Fibroblast of lung (primary cell): ENCODE results near the gene TUG1. TPM values are rescaled to one million over a fixed set of nuclear protein-coding genes. Genes with fewer than 3 reads are reported as not detected.

Source experiments
- DNase-seq, 2 donors: peaks; one replicate each; pipeline versions ENCODE4 v3.0.0 to v3.0.0-alpha.2; 2010; ENCODE audit warnings: low read depth in 2 of 2
- H2AFZ ChIP-seq: 2 replicates; pipeline ENCODE4 v1.5.1; 2012; ENCODE audit warnings: low read length, control low read depth, inconsistent platforms
- H3K27ac ChIP-seq: 2 replicates; pipeline ENCODE4 v1.5.1; 2011; ENCODE audit warnings: low read length, control low read depth; ENCODE audit not compliant: insufficient read depth
- H3K27me3 ChIP-seq: 2 replicates; pipeline ENCODE4 v1.5.1; 2011; ENCODE audit warnings: mild to moderate bottlenecking, low read length; ENCODE audit not compliant: control insufficient read depth, insufficient read depth
- H3K36me3 ChIP-seq: 2 replicates; pipeline ENCODE4 v1.5.1; 2011; ENCODE audit warnings: low read length; ENCODE audit not compliant: control insufficient read depth, insufficient read depth
- H3K4me1 ChIP-seq: 2 replicates; pipeline ENCODE4 v1.5.1; 2011; ENCODE audit warnings: low read length; ENCODE audit not compliant: control insufficient read depth, insufficient read depth; ENCODE audit errors: extremely low read depth
- H3K4me2 ChIP-seq: 2 replicates; pipeline ENCODE4 v1.5.1; 2011; ENCODE audit warnings: low read length, control low read depth; ENCODE audit not compliant: insufficient read depth; ENCODE audit errors: extremely low read depth
- H3K4me3 ChIP-seq, 4 experiments: fragments of 200-600 bp in 1 of 4; sonication (generic) in 1 of 4; replicated peaks in 1 of 4; 2 replicates each; pipeline ENCODE4 v1.5.1; 2011 to 2016; ENCODE audit warnings: low read length in 4 of 4, low read depth in 3 of 4, mild to moderate bottlenecking in 3 of 4, control low read depth in 2 of 4, inconsistent platforms in 1 of 4, mixed read lengths in 1 of 4; ENCODE audit not compliant: insufficient read depth in 1 of 4; ENCODE audit errors: control extremely low read depth in 1 of 4
- H3K79me2 ChIP-seq: 2 replicates; pipeline ENCODE4 v1.5.1; 2012; ENCODE audit warnings: mild to moderate bottlenecking, low read length, inconsistent platforms; ENCODE audit not compliant: control insufficient read depth, insufficient read depth
- H3K9ac ChIP-seq: 2 replicates; pipeline ENCODE4 v1.5.1; 2011; ENCODE audit warnings: mild to moderate bottlenecking, low read length, control low read depth; ENCODE audit not compliant: insufficient read depth
- H3K9me3 ChIP-seq: 2 replicates; pipeline ENCODE4 v1.5.1; 2012; ENCODE audit warnings: low read depth, low read length; ENCODE audit not compliant: control insufficient read depth, insufficient read depth
- H4K20me1 ChIP-seq: 2 replicates; pipeline ENCODE4 v1.5.1; 2011; ENCODE audit warnings: low read length; ENCODE audit not compliant: control insufficient read depth, insufficient read depth; ENCODE audit errors: extremely low read depth
- EZH2 ChIP-seq: IDR thresholded peaks from 2 replicates; pipeline ENCODE4 v1.5.1; 2012; ENCODE audit warnings: low read length, control low read depth, mild to moderate bottlenecking; ENCODE audit errors: missing control alignments
- polyA plus RNA-seq, 2 donors: library from polyadenylated mRNA; depleted of rRNA in 1 of 2; stranded (reverse) in 1 of 2; unstranded in 1 of 2; fragments of >200 nt; gene quantifications; 2 replicates each; pipeline ENCODE4 v1.2.1, GENCODE V29; 2011 to 2012; ENCODE audit warnings: missing spikeins in 1 of 2
- total RNA-seq: library from RNA; depleted of rRNA; stranded (reverse); fragments of >200 nt; gene quantifications from 2 replicates; pipeline ENCODE4 v1.2.1, GENCODE V29; 2014
- TF ChIP-seq, protein P1 (sequence below), 2 donors: IDR thresholded peaks in 1 of 2; conservative IDR thresholded peaks in 1 of 2; 1 replicate in 1 of 2; 2 replicates in 1 of 2; pipeline ENCODE4 v1.5.1; 2011 to 2012; ENCODE audit warnings: low read length in 2 of 2, control low read depth in 1 of 2, inconsistent platforms in 1 of 2, low read depth in 1 of 2, mild to moderate bottlenecking in 1 of 2

The TUG1 gene
- total and polyA plus RNA-seq, 2 donors (not counting 1 experiment from before 2014, with no cell fraction given): 39.5 to 114 TPM

DNA sequence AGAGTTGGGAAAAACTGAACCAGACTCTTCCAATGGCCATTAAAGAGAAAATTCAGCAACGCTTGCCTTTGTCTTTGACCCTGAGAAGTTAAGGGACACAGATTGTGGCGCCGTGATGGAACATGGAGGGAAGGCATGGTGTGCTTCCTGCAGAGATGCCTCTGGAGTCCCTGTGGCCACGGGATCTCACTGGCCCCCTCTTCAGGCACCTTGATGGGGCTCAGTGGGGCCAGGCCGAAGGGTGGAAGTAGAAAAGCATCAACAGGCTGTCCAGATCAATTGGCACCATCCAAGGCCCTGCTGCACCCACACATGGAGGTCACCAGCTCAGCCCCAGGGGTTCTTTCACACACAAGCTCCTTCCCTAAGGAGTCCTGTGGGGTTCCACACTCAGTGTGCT lies 43.4 kb upstream of the TUG1 start:
- Histone ChIP-seq H3K9ac (no peak overlapping the region), H3K36me3 (peaks cover 14% of the 10 kb centered on the region), H3K27me3 (no peaks in the 10 kb centered on the region), H2AFZ (no peak overlapping the region), H3K4me1 (no peaks in the 10 kb centered on the region), H3K79me2 (no peaks in the 10 kb centered on the region), H3K4me2 (no peak overlapping the region), H4K20me1 (no peaks in the 10 kb centered on the region), H3K27ac (no peak overlapping the region), H3K4me3 (no peak overlapping the region), H3K9me3 (no peaks in the 10 kb centered on the region)
- no peak for DNase-seq
- TF ChIP-seq, protein P1, sequence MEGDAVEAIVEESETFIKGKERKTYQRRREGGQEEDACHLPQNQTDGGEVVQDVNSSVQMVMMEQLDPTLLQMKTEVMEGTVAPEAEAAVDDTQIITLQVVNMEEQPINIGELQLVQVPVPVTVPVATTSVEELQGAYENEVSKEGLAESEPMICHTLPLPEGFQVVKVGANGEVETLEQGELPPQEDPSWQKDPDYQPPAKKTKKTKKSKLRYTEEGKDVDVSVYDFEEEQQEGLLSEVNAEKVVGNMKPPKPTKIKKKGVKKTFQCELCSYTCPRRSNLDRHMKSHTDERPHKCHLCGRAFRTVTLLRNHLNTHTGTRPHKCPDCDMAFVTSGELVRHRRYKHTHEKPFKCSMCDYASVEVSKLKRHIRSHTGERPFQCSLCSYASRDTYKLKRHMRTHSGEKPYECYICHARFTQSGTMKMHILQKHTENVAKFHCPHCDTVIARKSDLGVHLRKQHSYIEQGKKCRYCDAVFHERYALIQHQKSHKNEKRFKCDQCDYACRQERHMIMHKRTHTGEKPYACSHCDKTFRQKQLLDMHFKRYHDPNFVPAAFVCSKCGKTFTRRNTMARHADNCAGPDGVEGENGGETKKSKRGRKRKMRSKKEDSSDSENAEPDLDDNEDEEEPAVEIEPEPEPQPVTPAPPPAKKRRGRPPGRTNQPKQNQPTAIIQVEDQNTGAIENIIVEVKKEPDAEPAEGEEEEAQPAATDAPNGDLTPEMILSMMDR (conservative IDR thresholded peaks at IDR 0.05 in 1 of 2, IDR thresholded peaks at IDR 0.05 in 1 of 2; ENCODE audit: low read depth in 1 of 2, low read length in 2 of 2): no peak
- no peak for TF ChIP-seq EZH2

DNA sequence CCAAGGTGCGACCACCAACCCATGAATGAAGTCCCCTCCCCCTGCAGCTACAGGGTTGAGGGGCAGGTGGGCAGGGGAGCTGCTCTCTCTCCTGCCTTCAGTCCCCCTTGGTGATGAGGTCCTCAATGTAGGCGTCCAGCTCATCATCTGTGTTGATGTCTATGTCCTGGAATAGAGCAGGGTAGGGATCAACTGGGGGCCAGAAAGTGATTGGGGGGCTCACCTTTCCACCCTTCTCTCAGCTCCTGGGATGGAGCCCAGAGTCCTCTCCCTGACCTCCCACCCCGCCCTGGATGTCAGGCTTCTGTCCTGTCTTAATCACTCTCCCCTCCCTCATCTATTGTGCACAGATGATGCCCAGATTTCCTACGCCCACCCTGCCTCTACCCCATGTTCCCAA lies 42.4 kb upstream of the TUG1 start:
- Histone ChIP-seq H3K27ac (no peak overlapping the region), H3K27me3 (no peaks in the 10 kb centered on the region), H3K4me3 (no peak overlapping the region), H3K36me3 (peaks cover 20% of the 10 kb centered on the region), H4K20me1 (no peaks in the 10 kb centered on the region), H3K4me1 (no peaks in the 10 kb centered on the region), H3K79me2 (no peaks in the 10 kb centered on the region), H3K9me3 (no peaks in the 10 kb centered on the region), H3K9ac (no peak overlapping the region), H2AFZ (no peak overlapping the region), H3K4me2 (no peak overlapping the region)
- no peak for DNase-seq
- TF ChIP-seq EZH2: no peak
- TF ChIP-seq, protein P1 (conservative IDR thresholded peaks at IDR 0.05 in 1 of 2, IDR thresholded peaks at IDR 0.05 in 1 of 2; ENCODE audit: low read depth in 1 of 2, low read length in 2 of 2): no peak

DNA sequence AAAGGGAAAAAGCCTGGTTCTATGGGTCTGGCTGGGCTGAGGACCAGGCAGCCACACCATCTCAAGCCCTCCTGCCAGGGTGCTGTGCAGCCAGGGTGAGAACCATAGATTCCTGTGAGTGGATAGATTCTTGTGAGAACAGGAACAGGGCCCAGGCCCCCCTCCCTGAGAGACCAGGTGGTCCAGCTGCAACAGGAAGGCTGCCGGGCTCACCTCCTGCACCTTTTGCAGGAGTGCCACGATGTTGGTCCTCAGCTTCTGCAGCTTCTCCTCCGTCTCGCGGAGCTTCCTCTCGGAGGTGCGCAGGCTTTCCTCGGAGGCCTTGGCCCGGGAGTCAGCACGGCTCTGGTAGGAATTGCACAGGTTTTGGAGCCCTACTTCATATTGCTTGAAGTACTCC lies 41.3 kb upstream of the TUG1 start:
- no peak for DNase-seq
- H3K4me2 ChIP-seq: no peak overlapping the region
- no peak for TF ChIP-seq EZH2
- TF ChIP-seq, protein P1 (conservative IDR thresholded peaks at IDR 0.05 in 1 of 2, IDR thresholded peaks at IDR 0.05 in 1 of 2; ENCODE audit: low read depth in 1 of 2, low read length in 2 of 2): no peak
- no peaks in the 10 kb centered on the region for H4K20me1 ChIP-seq
- no peaks in the 10 kb centered on the region for H3K79me2 ChIP-seq
- H2AFZ ChIP-seq: no peak overlapping the region
- no peaks in the 10 kb centered on the region for H3K27me3 ChIP-seq
- H3K4me1 ChIP-seq: no peaks in the 10 kb centered on the region
- peaks cover 26% of the 10 kb centered on the region for H3K36me3 ChIP-seq
- no peak overlapping the region for H3K9ac ChIP-seq
- H3K27ac ChIP-seq: no peak overlapping the region
- H3K4me3 ChIP-seq: no peak overlapping the region
- no peaks in the 10 kb centered on the region for H3K9me3 ChIP-seq
